GM21390 (cell line): ENCODE results near the gene FBLN7.

Source experiments
- ATAC-seq: cut with Tn5 transposase; IDR thresholded peaks from one replicate; pipeline ENCODE4 v1.9.1; 2021; ENCODE audit not compliant: unreplicated experiment

FBLN7 gene

GRCh38 chr2:112156152-112156986, 18.2 kb downstream of the FBLN7 start:
- ATAC-seq: no peak

GRCh38 chr2:112157472-112157871, 19.3 kb downstream of the FBLN7 start:
- ATAC-seq: no peak

GRCh38 chr2:112159454-112159921, 21.3 kb downstream of the FBLN7 start:
- no peak for ATAC-seq

- ATAC-seq: no peak
Measured at GRCh38 chr2:112160283-112161250, 22.4 kb downstream of the FBLN7 start.

GRCh38 chr2:112161431-112162145, 23.4 kb downstream of the FBLN7 start:
- ATAC-seq: no peak

GRCh38 chr2:112162341-112162740, 24.2 kb downstream of the FBLN7 start:
- no peak for ATAC-seq

GRCh38 chr2:112162956-112163355, 24.8 kb downstream of the FBLN7 start:
- ATAC-seq: no peak

GRCh38 chr2:112163541-112163981, 25.4 kb downstream of the FBLN7 start:
- no peak for ATAC-seq

- ATAC-seq: no peak
Measured at GRCh38 chr2:112164876-112165275, 26.7 kb downstream of the FBLN7 start.

GRCh38 chr2:112165296-112165695, 27.1 kb downstream of the FBLN7 start:
- ATAC-seq: no peak

GRCh38 chr2:112166806-112167499, 28.8 kb downstream of the FBLN7 start:
- ATAC-seq: no peak

- no peak for ATAC-seq
Measured at GRCh38 chr2:112168422-112169124, 30.4 kb downstream of the FBLN7 start.

- no peak for ATAC-seq
Measured at GRCh38 chr2:112170495-112170894, 32.3 kb downstream of the FBLN7 start.

- no peak for ATAC-seq
Measured at GRCh38 chr2:112173646-112174319, 35.6 kb downstream of the FBLN7 start.

GRCh38 chr2:112174383-112174782, 36.2 kb downstream of the FBLN7 start:
- no peak for ATAC-seq

GRCh38 chr2:112175333-112175732, 37.1 kb downstream of the FBLN7 start:
- ATAC-seq: no peak

- ATAC-seq: no peak
Measured at GRCh38 chr2:112175958-112176573, 37.9 kb downstream of the FBLN7 start.

- ATAC-seq: no peak
Measured at GRCh38 chr2:112181571-112182290, 43.5 kb downstream of the FBLN7 start.
